Suprapubic skin (tissue), 4 donors: ENCODE measurements around the gene CACNA1I. TPM values are rescaled to one million over a fixed set of nuclear protein-coding genes. Genes with fewer than 3 reads are reported as not detected.

Experiments
- DNase-seq, 2 donors: peaks; one replicate each; pipeline ENCODE4 v3.0.0-alpha.2; 2019; ENCODE audit warnings: low spot score in 2 of 2
- H3K27ac ChIP-seq: fragments of 200-600 bp; sonication (generic); one replicate; pipeline ENCODE4 v1.5.1; 2019
- H3K27me3 ChIP-seq: fragments of 200-600 bp; sonication (generic); one replicate; pipeline ENCODE4 v1.5.1; 2019
- H3K36me3 ChIP-seq: fragments of 200-600 bp; sonication (generic); one replicate; pipeline ENCODE4 v1.5.1; 2019
- H3K4me1 ChIP-seq: fragments of 200-600 bp; sonication (generic); one replicate; pipeline ENCODE4 v1.5.1; 2019
- H3K4me3 ChIP-seq: fragments of 200-600 bp; sonication (generic); one replicate; pipeline ENCODE4 v1.5.1; 2019; ENCODE audit warnings: mild to moderate bottlenecking
- H3K9me3 ChIP-seq: fragments of 200-600 bp; sonication (generic); one replicate; pipeline ENCODE4 v1.5.1; 2019
- EP300 ChIP-seq: sonication (generic); formaldehyde crosslinking; IDR thresholded peaks from one replicate; pipeline ENCODE4 v1.6.1; 2017; ENCODE audit warnings: antibody characterized with exemption
- POLR2A ChIP-seq, 2 donors: fragments of 450-650 bp; IDR thresholded peaks; one replicate each; pipeline ENCODE4 v1.6.1; 2017; ENCODE audit warnings: antibody characterized with exemption in 2 of 2, mild to moderate bottlenecking in 2 of 2, moderate library complexity in 2 of 2
- POLR2AphosphoS5 ChIP-seq, 3 donors: sonication (generic); formaldehyde crosslinking; IDR thresholded peaks; one replicate each; pipeline ENCODE4 v1.6.1; 2017; ENCODE audit warnings: antibody characterized with exemption in 3 of 3
- WGBS: methylation state at CpG from one replicate; pipeline ENCODE4 v1.1.5; 2018; 5-methylcytosine and 5-hydroxymethylcytosine counted together
- total RNA-seq, 4 donors: library from RNA; depleted of rRNA; stranded (reverse); fragments of >200 nt; gene quantifications; one replicate each; pipeline ENCODE4 v1.1.0, GENCODE V29; 2016
- TF ChIP-seq, protein P1 (sequence below), 2 donors: fragments of 200-600 bp in 1 of 2; fragments of 450-650 bp in 1 of 2; sonication (generic) in 1 of 2; IDR thresholded peaks; one replicate each; pipeline ENCODE4 v1.5.1; 2016 to 2019; ENCODE audit warnings: antibody characterized with exemption in 2 of 2, mild to moderate bottlenecking in 1 of 2, moderate library complexity in 1 of 2

The CACNA1I gene
- total RNA-seq, 4 donors from 2014 or later: 0.08 to 0.80 (median 0.17) TPM; not detected in 1

DNA sequence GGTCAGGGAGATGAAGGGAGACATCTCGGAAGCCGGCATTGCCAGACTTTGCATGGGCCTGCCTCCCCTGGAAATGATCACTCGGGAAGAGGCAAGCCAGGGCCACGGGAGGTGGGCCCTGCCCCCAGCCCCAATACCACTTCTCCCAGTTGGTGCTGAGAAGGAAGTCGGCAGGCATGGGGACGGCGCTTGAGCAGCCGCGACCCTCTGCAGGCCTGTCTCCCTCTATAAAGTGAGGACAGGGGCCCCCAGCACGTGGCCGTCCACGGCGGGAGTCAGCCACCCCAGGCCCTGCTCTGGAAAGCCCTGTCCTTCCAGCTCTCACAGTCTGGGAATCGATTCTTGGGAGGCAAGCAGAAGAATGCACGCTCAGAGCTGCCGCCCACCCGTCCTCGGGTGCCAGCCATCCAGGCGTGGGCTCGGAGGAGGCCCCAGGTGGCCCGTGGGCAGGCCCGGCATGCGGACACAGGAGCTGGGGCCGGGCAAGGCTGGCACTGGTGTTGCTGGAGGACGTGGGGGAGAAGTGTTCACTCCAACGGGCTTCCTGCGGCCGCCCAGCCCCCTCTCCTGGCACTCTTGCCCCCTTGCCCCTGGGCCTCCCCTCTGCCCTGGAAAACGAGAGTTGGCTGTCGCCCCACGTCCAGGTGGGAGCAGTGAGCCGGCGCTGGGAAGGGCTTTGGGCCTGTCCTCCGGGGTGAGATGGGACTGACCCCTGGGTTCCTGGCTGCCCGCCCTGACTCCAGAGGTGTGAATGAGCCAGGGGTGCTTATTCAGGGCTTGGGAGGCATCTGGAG lies 77.5 kb downstream of the CACNA1I start:
- WGBS: 69% methylated on average over 18 of the region's 35 CpGs
- no peaks in the 10 kb centered on the region for H3K4me1 ChIP-seq

DNA sequence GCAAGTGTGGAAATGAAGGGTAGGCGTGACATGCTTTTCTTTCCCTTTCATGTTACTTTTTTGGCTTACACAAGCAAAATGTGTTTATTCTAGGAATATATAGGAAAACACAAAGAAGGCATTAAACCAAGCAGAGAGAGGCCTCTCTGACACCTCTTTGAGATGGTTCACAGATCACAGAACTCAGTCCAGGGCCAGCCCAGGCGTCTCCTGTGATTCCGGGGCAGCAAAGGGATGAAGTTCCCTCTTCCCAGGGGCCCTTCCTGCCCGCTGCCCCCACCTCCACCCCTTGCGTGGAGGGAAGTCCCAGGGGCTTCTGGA lies 78.0 kb downstream of the CACNA1I start:
- no peak overlapping the region for H3K27ac ChIP-seq
- 84% methylated on average over 5 of the region's 5 CpGs for WGBS
- H3K27me3 ChIP-seq: peaks cover 16% of the 10 kb centered on the region
- H3K4me3 ChIP-seq: no peak overlapping the region
- no peaks in the 10 kb centered on the region for H3K4me1 ChIP-seq
- no peak for DNase-seq
- TF ChIP-seq EP300 (no peak), POLR2AphosphoS5 (IDR thresholded peaks at IDR 0.05) (no peak), POLR2A (IDR thresholded peaks at IDR 0.05) (no peak)
- TF ChIP-seq, protein P1, sequence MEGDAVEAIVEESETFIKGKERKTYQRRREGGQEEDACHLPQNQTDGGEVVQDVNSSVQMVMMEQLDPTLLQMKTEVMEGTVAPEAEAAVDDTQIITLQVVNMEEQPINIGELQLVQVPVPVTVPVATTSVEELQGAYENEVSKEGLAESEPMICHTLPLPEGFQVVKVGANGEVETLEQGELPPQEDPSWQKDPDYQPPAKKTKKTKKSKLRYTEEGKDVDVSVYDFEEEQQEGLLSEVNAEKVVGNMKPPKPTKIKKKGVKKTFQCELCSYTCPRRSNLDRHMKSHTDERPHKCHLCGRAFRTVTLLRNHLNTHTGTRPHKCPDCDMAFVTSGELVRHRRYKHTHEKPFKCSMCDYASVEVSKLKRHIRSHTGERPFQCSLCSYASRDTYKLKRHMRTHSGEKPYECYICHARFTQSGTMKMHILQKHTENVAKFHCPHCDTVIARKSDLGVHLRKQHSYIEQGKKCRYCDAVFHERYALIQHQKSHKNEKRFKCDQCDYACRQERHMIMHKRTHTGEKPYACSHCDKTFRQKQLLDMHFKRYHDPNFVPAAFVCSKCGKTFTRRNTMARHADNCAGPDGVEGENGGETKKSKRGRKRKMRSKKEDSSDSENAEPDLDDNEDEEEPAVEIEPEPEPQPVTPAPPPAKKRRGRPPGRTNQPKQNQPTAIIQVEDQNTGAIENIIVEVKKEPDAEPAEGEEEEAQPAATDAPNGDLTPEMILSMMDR (IDR thresholded peaks at IDR 0.05): no peak
- H3K36me3 ChIP-seq: no peaks in the 10 kb centered on the region
- H3K9me3 ChIP-seq: no peaks in the 10 kb centered on the region

More for the DNA sequence above, 77.5 kb downstream of the CACNA1I start:
- no peaks in the 10 kb centered on the region for H3K9me3 ChIP-seq
- H3K4me3 ChIP-seq: no peak overlapping the region
- H3K27ac ChIP-seq: no peak overlapping the region
- H3K27me3 ChIP-seq: peaks cover 20% of the 10 kb centered on the region
- TF ChIP-seq, protein P1 (IDR thresholded peaks at IDR 0.05): no peak
- no peak for TF ChIP-seq EP300
- no peak for TF ChIP-seq POLR2AphosphoS5 (IDR thresholded peaks at IDR 0.05)
- TF ChIP-seq POLR2A (IDR thresholded peaks at IDR 0.05): no peak
- no peak for DNase-seq
- no peaks in the 10 kb centered on the region for H3K36me3 ChIP-seq

DNA sequence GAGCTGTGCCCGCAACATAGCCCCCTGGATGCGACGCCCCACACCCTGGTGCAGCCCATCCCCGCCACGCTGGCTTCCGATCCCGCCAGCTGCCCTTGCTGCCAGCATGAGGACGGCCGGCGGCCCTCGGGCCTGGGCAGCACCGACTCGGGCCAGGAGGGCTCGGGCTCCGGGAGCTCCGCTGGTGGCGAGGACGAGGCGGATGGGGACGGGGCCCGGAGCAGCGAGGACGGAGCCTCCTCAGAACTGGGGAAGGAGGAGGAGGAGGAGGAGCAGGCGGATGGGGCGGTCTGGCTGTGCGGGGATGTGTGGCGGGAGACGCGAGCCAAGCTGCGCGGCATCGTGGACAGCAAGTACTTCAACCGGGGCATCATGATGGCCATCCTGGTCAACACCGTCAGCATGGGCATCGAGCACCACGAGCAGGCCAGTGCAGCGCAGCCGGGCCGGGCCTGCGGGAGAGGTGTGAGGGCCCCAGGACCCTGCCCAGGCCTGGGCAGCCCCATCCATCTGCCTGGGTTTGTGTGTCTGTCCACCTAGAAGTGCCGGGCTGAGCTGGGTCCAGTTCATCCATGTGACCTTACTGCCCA lies 79.0 kb downstream of the CACNA1I start:
- TF ChIP-seq POLR2A (IDR thresholded peaks at IDR 0.05) (no peak), EP300 (no peak), POLR2AphosphoS5 (IDR thresholded peaks at IDR 0.05) (no peak)
- TF ChIP-seq, protein P1 (IDR thresholded peaks at IDR 0.05): no peak
- no peak overlapping the region for H3K4me3 ChIP-seq
- no peaks in the 10 kb centered on the region for H3K36me3 ChIP-seq
- H3K27ac ChIP-seq: no peak overlapping the region
- peaks cover 9% of the 10 kb centered on the region for H3K27me3 ChIP-seq
- DNase-seq: no peak
- H3K4me1 ChIP-seq: no peaks in the 10 kb centered on the region
- WGBS: 98% methylated on average over 32 of the region's 41 CpGs
- H3K9me3 ChIP-seq: no peaks in the 10 kb centered on the region

DNA sequence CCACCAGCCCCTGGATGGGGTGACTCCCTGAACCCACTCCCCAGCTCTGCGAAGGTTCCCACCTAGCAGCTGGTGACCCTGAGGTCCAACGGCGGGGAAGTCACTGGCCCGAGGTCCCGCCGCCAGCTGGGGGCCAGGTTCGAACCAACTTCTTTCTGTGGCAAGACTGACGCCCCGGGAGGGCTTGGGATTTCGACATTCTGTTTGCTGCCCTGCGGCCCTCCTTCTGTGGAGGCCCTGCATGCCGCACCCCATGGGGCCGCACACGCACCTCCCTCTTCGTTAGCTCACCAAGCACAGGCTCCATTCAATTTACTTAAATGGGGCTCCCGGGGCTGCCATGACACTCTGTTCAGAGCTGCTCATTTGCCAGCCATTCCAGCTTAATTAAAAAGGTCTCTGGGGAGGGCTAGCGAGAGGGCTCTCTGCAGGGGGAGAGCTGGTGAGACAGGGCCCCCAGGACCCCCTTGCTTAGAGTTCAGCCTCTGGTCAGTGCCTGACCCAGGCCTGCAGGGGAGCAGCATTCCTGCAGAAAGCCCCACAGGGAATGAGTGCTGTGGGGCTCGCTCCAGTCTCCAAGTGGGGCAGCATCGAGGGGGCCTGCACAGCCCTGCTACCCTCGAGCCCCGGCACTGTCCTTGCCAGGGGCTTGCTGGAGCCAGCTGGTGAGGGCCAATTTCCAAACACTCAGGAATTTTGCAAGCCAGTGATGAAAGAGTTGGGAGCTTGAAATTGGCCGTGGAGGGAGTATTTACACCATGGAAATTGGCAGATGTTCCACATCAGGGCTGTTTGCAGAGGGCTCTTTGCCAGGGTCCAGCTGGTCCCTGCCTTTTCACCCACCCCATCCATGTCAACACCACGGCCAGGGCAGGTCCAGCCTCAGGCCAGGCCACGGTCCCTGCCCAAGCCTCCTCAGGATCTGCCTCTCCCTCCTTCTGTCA lies 80.8 kb downstream of the CACNA1I start:
- H3K27me3 ChIP-seq: peaks cover 25% of the 10 kb centered on the region
- no peaks in the 10 kb centered on the region for H3K36me3 ChIP-seq
- no peaks in the 10 kb centered on the region for H3K4me1 ChIP-seq
- WGBS: 76% methylated on average over 13 of the region's 24 CpGs
- no peak overlapping the region for H3K4me3 ChIP-seq
- TF ChIP-seq POLR2AphosphoS5 (IDR thresholded peaks at IDR 0.05) (no peak), EP300 (no peak), POLR2A (IDR thresholded peaks at IDR 0.05) (no peak)
- TF ChIP-seq, protein P1 (IDR thresholded peaks at IDR 0.05): no peak
- H3K9me3 ChIP-seq: no peaks in the 10 kb centered on the region
- no peak overlapping the region for H3K27ac ChIP-seq
- DNase-seq: no peak
